Measurements from ENCODE around the gene RDM1. TPM values are rescaled to one million over a fixed set of nuclear protein-coding genes. Genes with fewer than 3 reads are reported as not detected.

Gene RDM1
- total RNA-seq, 2 experiments from 2014 or later = 4.1 to 11.0 TPM

DNA sequence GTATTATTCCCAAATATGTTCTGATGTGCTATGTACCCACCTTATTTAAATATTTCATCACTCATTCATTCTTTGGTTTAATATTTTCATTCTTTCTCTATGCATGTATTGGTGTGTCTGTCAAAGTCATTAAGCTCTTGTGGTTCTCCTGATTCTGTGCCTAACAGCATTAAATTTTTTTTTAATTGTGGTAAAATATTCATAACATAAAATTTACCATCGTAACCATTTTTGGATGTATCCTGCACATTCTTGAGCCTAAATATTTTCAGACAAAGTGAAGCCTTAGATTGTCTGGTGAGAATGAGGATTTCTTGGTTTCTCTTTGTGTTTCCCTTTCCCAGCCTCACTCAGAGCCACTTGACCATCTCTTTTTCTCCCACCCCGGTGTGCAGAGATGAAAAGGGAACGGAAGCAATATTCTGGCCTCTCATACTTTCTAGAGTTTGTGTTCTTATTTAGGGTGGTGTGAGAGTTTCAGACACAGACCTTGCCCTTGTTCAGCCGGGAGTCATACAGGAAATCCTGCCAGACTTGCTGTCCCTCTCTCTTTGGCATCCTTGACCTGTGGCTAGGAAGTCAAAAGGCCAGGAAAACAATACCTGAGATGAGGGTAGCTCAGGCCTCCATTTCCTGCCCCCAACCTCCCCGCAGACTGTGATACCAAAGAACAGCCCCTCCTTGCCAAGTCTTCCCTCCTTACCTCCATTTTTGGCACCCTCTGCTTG is 55.3 kb downstream of the RDM1 start:
- Histone ChIP-seq H3K4me3 (ENCODE audit: low read depth, low read length, poor library complexity, severe bottlenecking) (no peak overlapping the region), H3K9me3 (ENCODE audit: low read length) (no peaks in the 10 kb centered on the region), H3K9me2 (ENCODE audit: insufficient read depth, low read length) (no peaks in the 10 kb centered on the region), H4K20me1 (ENCODE audit: insufficient read depth, low read length) (no peaks in the 10 kb centered on the region), H3K4me2 (ENCODE audit: low read length) (no peak overlapping the region), H2AFZ (ENCODE audit: low read length) (no peak overlapping the region), H3K79me2 (ENCODE audit: insufficient read depth, low read depth, low read length) (no peaks in the 10 kb centered on the region), H3K27ac (ENCODE audit: low read depth, low read length, poor library complexity, severe bottlenecking) (no peak overlapping the region), H3K36me3 (ENCODE audit: insufficient read depth, low read length) (no peaks in the 10 kb centered on the region), H3K4me1 (ENCODE audit: insufficient read depth, low read length, poor library complexity, severe bottlenecking) (peaks cover 4% of the 10 kb centered on the region)
- POLR2A ChIA-PET = interaction anchor here (0.6 to 0.7 kb wide), 2 partner anchors 36 to 561 kb away, joined by 3 read pairs; no protein-coding TSS in a partner anchor
- intact Hi-C loops (cut with micrococcal nuclease; ENCODE audit: unreplicated experiment) = no loop called here
- DNase-seq (ENCODE audit: low spot score) = no peak
- TF ChIP-seq EZH2phosphoT487 (IDR thresholded peaks at IDR 0.05; ENCODE audit: borderline replicate concordance, low read depth, low read length) = no peak
- TF ChIP-seq, protein P1, sequence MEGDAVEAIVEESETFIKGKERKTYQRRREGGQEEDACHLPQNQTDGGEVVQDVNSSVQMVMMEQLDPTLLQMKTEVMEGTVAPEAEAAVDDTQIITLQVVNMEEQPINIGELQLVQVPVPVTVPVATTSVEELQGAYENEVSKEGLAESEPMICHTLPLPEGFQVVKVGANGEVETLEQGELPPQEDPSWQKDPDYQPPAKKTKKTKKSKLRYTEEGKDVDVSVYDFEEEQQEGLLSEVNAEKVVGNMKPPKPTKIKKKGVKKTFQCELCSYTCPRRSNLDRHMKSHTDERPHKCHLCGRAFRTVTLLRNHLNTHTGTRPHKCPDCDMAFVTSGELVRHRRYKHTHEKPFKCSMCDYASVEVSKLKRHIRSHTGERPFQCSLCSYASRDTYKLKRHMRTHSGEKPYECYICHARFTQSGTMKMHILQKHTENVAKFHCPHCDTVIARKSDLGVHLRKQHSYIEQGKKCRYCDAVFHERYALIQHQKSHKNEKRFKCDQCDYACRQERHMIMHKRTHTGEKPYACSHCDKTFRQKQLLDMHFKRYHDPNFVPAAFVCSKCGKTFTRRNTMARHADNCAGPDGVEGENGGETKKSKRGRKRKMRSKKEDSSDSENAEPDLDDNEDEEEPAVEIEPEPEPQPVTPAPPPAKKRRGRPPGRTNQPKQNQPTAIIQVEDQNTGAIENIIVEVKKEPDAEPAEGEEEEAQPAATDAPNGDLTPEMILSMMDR (conservative IDR thresholded peaks at IDR 0.05; ENCODE audit: low read length) = no peak
- CTCF ChIA-PET (ENCODE audit: unreplicated experiment) = no interaction called here
- BruUV-seq (replicated peaks) = no TSS peak

DNA sequence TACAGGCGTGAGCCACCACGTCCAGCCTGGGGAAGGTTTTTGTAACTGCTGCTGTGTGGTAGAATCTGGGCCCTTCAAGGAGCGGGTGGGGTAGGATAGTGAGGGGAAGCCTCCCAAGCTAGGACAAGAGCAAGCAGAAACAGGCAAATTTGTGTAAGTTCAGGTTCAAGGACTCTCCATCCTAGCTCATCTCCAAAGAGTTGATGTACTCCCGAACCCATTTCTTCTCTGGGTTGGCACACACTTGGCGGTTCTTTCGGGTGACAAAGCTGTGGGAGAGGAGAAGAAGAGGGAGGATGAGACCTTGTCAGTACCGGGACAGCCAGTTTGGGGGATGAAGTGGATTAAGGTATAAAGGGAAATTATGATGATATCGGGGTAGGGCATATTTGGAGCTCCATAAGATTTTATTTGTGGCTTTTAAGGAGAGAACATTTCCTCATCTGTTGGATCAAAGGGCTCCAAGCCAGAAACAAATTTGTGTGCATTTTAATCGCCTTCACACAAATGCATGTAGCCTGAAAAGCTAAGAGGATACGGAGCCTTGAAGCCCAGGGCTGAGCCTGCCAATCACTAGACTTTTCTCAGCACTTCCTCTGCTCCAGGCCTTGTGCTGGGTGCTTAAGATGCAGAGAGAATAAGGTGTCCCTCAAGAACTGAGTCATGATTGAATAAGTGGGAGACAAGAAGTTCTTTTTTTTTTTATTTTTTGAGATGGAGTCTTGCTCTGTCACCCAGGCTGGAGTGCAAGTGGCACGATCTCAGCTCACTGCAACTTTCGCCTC is 58.2 kb downstream of the RDM1 start:
- no TSS peak for BruUV-seq (replicated peaks)
- CTCF ChIA-PET (ENCODE audit: unreplicated experiment) = no interaction called here
- intact Hi-C loops (cut with micrococcal nuclease; ENCODE audit: unreplicated experiment) = no loop called here
- Histone ChIP-seq H3K9me2 (ENCODE audit: insufficient read depth, low read length) (no peaks in the 10 kb centered on the region), H3K27ac (ENCODE audit: low read depth, low read length, poor library complexity, severe bottlenecking) (no peak overlapping the region), H3K79me2 (ENCODE audit: insufficient read depth, low read depth, low read length) (no peaks in the 10 kb centered on the region), H3K4me2 (ENCODE audit: low read length) (no peak overlapping the region), H3K9me3 (ENCODE audit: low read length) (no peaks in the 10 kb centered on the region), H3K36me3 (ENCODE audit: insufficient read depth, low read length) (no peaks in the 10 kb centered on the region), H3K4me3 (ENCODE audit: low read depth, low read length, poor library complexity, severe bottlenecking) (no peak overlapping the region), H3K4me1 (ENCODE audit: insufficient read depth, low read length, poor library complexity, severe bottlenecking) (no peaks in the 10 kb centered on the region), H4K20me1 (ENCODE audit: insufficient read depth, low read length) (no peaks in the 10 kb centered on the region), H2AFZ (ENCODE audit: low read length) (no peak overlapping the region)
- no peak for TF ChIP-seq EZH2phosphoT487 (IDR thresholded peaks at IDR 0.05; ENCODE audit: borderline replicate concordance, low read depth, low read length)
- TF ChIP-seq, protein P1 (conservative IDR thresholded peaks at IDR 0.05; ENCODE audit: low read length) = no peak
- POLR2A ChIA-PET = interaction anchor here (0.6 to 1.1 kb wide), 2 partner anchors 8 to 91 kb away, joined by 3 to 4 read pairs; partner anchors contain the start of gene CCL5
- no peak for DNase-seq (ENCODE audit: low spot score)
